Mesendoderm (in vitro differentiated cells): ENCODE results near the gene IRF4.

Source experiments
- DNase-seq: peaks from one replicate; pipeline ENCODE4 v3.0.0; 2013
- H2AK5ac ChIP-seq: 2 replicates; pipeline ENCODE4 v1.6.1; 2013; ENCODE audit warnings: low read length, inconsistent platforms
- H2BK120ac ChIP-seq: 2 replicates; pipeline ENCODE4 v1.6.1; 2013; ENCODE audit warnings: low read depth, mild to moderate bottlenecking, low read length, moderate library complexity, mixed read lengths
- H2BK15ac ChIP-seq: replicated peaks from 2 replicates; pipeline ENCODE4 v1.6.1; 2013; ENCODE audit warnings: low read depth, mild to moderate bottlenecking, moderate library complexity
- H2BK5ac ChIP-seq: 2 replicates; pipeline ENCODE4 v1.6.1; 2013; ENCODE audit warnings: low read length, inconsistent platforms
- H3K18ac ChIP-seq: 2 replicates; pipeline ENCODE4 v1.6.1; 2013; ENCODE audit warnings: mild to moderate bottlenecking, low read length, mixed read lengths
- H3K23ac ChIP-seq: one replicate; pipeline ENCODE4 v1.6.1; 2013; ENCODE audit warnings: low read length
- H3K27ac ChIP-seq: 2 replicates; pipeline ENCODE4 v1.5.1; 2013; ENCODE audit warnings: low read depth, mild to moderate bottlenecking, inconsistent platforms, low read length, moderate library complexity
- H3K27me3 ChIP-seq: 2 replicates; pipeline ENCODE4 v1.6.1; 2013; ENCODE audit warnings: low read length, control low read depth, mild to moderate bottlenecking, inconsistent platforms; ENCODE audit not compliant: insufficient read depth, poor library complexity
- H3K36me3 ChIP-seq: 2 replicates; pipeline ENCODE4 v1.6.1; 2013; ENCODE audit warnings: low read length, inconsistent platforms; ENCODE audit not compliant: control insufficient read depth, insufficient read depth
- H3K4ac ChIP-seq: one replicate; pipeline ENCODE4 v1.6.1; 2013; ENCODE audit warnings: low read depth, mild to moderate bottlenecking, low read length, moderate library complexity
- H3K4me1 ChIP-seq: 2 replicates; pipeline ENCODE4 v1.6.1; 2013; ENCODE audit warnings: low read depth, low read length, inconsistent platforms; ENCODE audit not compliant: control insufficient read depth
- H3K4me2 ChIP-seq: 2 replicates; pipeline ENCODE4 v1.6.1; 2013; ENCODE audit warnings: low read length
- H3K4me3 ChIP-seq: 2 replicates; pipeline ENCODE4 v1.5.1; 2013; ENCODE audit warnings: mild to moderate bottlenecking, low read length
- H3K56ac ChIP-seq: one replicate; pipeline ENCODE4 v1.6.1; 2013; ENCODE audit warnings: low read length
- H3K79me1 ChIP-seq: 2 replicates; pipeline ENCODE4 v1.6.1; 2013; ENCODE audit warnings: low read length, inconsistent platforms
- H3K79me2 ChIP-seq: 2 replicates; pipeline ENCODE4 v1.6.1; 2013; ENCODE audit warnings: mild to moderate bottlenecking, low read length; ENCODE audit not compliant: control insufficient read depth, insufficient read depth
- H3K9ac ChIP-seq: 2 replicates; pipeline ENCODE4 v1.6.1; 2013; ENCODE audit warnings: low read length, inconsistent platforms
- H4K5ac ChIP-seq: one replicate; pipeline ENCODE4 v1.6.1; 2013; ENCODE audit warnings: low read length
- H4K8ac ChIP-seq: one replicate; pipeline ENCODE4 v1.6.1; 2013; ENCODE audit warnings: low read depth, mild to moderate bottlenecking, control low read depth, low read length, moderate library complexity
- WGBS: extraction: QIAGEN DNeasy Blood & Tissue Kit; methylation state at CpG from one replicate; pipeline ENCODE4 v1.1.7; 2013; ENCODE audit warnings: low lambda C conversion rate, missing lambda C conversion rate; ENCODE audit not compliant: insufficient coverage; ENCODE audit errors: extremely low coverage; 5-methylcytosine and 5-hydroxymethylcytosine counted together

Gene IRF4

DNA sequence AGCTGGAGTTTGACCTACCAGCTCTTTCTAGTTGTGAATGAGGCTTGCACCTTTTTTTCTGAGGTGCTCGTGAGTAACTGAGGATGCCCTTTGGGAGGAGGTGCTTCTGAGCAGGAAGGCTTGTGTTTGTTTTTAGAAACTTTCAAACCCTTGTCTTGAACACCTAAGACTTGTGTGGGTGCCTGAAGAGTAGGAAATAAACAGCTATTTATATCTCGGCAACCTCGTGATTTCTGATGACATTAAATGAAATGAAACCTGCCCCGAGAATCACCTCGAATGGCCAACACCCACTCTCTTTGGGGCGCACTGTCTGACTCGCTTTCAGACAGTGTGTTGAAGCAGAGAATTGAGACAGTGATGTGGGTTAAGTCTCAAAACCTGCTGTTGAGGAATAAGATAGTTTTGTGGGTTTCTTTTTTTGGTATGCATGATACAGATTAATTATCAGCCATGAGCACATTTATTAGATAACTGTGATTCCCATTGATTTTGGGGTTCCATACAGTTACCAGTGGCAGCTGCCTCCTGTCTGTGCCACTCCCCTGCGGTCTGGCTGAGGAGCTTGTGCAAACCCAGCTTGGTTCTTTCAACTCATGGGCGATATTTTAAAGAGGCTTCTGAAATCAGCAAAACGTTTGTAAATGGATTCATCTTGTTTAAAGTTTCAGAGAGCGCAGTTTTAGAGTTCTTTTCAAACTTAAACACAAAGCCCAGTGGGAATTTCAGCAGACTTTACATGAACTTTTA lies 8.4 kb downstream of the IRF4 start:
- Histone ChIP-seq H3K4me1 (no peaks in the 10 kb centered on the region), H3K9ac (no peak overlapping the region), H2BK120ac (no peak overlapping the region), H4K5ac (no peak overlapping the region), H3K23ac (no peak overlapping the region), H3K4ac (no peak overlapping the region), H3K56ac (no peak overlapping the region), H2BK15ac (no peak overlapping the region), H3K27ac (no peak overlapping the region), H2BK5ac (no peak overlapping the region), H4K8ac (no peak overlapping the region), H3K18ac (no peak overlapping the region), H3K27me3 (no peaks in the 10 kb centered on the region), H3K79me2 (no peaks in the 10 kb centered on the region), H2AK5ac (no peak overlapping the region), H3K36me3 (no peaks in the 10 kb centered on the region), H3K79me1 (no peaks in the 10 kb centered on the region), H3K4me3 (no peak overlapping the region), H3K4me2 (no peak overlapping the region)
- WGBS: no CpG with 5 or more reads among the region's 11 CpGs
- DNase-seq: no peak

DNA sequence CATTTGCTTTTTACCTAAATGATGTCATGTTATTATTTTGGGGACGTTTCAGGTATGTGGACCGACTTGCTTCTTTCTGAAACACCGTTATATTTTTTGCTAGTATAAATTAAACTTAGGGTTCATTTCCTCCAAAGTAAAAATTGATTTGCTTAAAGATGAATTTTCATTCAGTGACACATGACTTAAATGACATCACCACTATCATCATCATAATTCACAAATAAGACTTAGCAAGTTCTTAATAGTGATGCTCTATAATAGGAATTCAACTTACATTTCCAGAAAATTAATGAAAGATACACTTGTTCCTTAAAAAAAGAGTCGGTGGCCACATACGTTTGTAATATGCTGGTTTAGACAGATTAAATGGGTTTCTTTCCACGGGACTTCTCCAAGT lies 9.3 kb downstream of the IRF4 start:
- no peak overlapping the region for H3K23ac ChIP-seq
- H3K9ac ChIP-seq: no peak overlapping the region
- no peak overlapping the region for H4K8ac ChIP-seq
- no peak overlapping the region for H3K4me3 ChIP-seq
- no peak overlapping the region for H4K5ac ChIP-seq
- H3K36me3 ChIP-seq: no peaks in the 10 kb centered on the region
- H3K4me1 ChIP-seq: no peaks in the 10 kb centered on the region
- H3K79me2 ChIP-seq: no peaks in the 10 kb centered on the region
- H3K4ac ChIP-seq: no peak overlapping the region
- no peak overlapping the region for H3K27ac ChIP-seq
- no CpG with 5 or more reads among the region's 6 CpGs for WGBS
- H3K27me3 ChIP-seq: no peaks in the 10 kb centered on the region
- no peak overlapping the region for H2BK15ac ChIP-seq
- DNase-seq: no peak
- H2AK5ac ChIP-seq: no peak overlapping the region
- no peak overlapping the region for H2BK120ac ChIP-seq
- H2BK5ac ChIP-seq: no peak overlapping the region
- no peak overlapping the region for H3K4me2 ChIP-seq
- no peak overlapping the region for H3K18ac ChIP-seq
- no peak overlapping the region for H3K56ac ChIP-seq
- no peaks in the 10 kb centered on the region for H3K79me1 ChIP-seq

DNA sequence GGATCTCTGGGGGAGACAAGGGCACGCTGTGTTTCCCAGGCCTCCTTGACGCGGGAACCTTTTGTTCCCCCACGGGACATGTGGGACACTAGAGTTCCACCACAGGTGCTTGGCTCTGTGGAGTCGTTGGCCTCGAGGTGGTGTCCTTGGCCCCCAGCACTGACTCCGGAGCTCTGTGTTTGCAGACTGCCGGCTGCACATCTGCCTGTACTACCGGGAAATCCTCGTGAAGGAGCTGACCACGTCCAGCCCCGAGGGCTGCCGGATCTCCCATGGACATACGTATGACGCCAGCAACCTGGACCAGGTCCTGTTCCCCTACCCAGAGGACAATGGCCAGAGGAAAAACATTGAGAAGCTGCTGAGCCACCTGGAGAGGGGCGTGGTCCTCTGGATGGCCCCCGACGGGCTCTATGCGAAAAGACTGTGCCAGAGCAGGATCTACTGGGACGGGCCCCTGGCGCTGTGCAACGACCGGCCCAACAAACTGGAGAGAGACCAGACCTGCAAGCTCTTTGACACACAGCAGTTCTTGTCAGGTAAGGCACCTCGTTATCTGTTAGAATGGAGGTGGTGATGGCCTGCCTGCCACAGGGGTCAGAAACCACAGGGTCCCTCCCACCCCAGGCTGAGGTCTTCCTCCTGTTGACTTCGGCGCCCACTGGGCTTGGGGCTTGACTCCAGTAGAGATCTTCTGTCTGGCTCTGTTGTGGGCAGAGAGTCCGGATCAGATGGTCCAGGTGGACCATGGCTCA lies 9.9 kb downstream of the IRF4 start:
- no peak overlapping the region for H2AK5ac ChIP-seq
- H3K4me2 ChIP-seq: no peak overlapping the region
- WGBS: no CpG with 5 or more reads among the region's 27 CpGs
- no peak overlapping the region for H3K23ac ChIP-seq
- H3K9ac ChIP-seq: no peak overlapping the region
- H3K4ac ChIP-seq: no peak overlapping the region
- no peak overlapping the region for H3K18ac ChIP-seq
- no peak overlapping the region for H3K27ac ChIP-seq
- no peaks in the 10 kb centered on the region for H3K36me3 ChIP-seq
- no peaks in the 10 kb centered on the region for H3K27me3 ChIP-seq
- no peak overlapping the region for H3K56ac ChIP-seq
- H3K4me3 ChIP-seq: no peak overlapping the region
- H2BK5ac ChIP-seq: no peak overlapping the region
- H2BK120ac ChIP-seq: no peak overlapping the region
- H3K4me1 ChIP-seq: no peaks in the 10 kb centered on the region
- H4K5ac ChIP-seq: no peak overlapping the region
- H4K8ac ChIP-seq: no peak overlapping the region
- H2BK15ac ChIP-seq: no peak overlapping the region
- DNase-seq: no peak
- H3K79me1 ChIP-seq: no peaks in the 10 kb centered on the region
- no peaks in the 10 kb centered on the region for H3K79me2 ChIP-seq

DNA sequence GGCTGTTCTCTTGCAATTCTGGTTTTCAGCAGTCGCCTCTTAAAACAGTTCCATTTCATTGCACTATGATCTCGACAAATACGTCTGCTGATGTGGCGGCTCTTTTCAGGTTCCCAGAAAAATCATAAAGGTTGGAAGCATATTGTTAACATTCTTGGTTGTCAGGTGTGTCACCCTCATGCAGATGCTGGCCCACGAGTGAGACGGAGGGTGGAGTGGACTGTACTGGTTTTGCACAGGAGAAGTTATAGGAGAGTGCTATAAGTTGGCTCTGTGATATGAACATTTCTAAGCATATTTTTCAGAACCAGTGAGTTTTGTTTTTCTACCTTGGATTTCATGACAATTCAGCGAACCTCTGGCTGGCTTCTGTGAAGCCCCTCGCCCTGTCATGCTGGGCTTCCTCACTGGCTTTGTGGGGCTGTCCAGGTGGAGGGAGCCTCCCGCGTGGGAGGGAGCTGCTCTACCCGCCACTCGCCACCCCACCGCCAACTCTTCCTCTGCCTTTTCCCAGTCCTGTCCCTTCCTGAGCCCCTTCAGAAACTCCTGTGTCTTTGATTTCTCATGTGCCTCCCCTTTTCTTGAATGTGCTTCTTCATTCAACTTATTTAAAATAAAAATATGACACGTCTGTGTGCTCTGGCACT lies 10.6 kb downstream of the IRF4 start:
- Histone ChIP-seq H3K79me2 (no peaks in the 10 kb centered on the region), H3K56ac (no peak overlapping the region), H3K79me1 (no peaks in the 10 kb centered on the region), H4K5ac (no peak overlapping the region), H3K4ac (no peak overlapping the region), H4K8ac (no peak overlapping the region), H3K36me3 (no peaks in the 10 kb centered on the region), H3K23ac (no peak overlapping the region), H3K4me1 (no peaks in the 10 kb centered on the region), H2AK5ac (no peak overlapping the region), H2BK5ac (no peak overlapping the region), H3K18ac (no peak overlapping the region), H3K4me3 (no peak overlapping the region), H3K27me3 (no peaks in the 10 kb centered on the region), H3K9ac (no peak overlapping the region), H2BK15ac (no peak overlapping the region), H2BK120ac (no peak overlapping the region), H3K27ac (no peak overlapping the region), H3K4me2 (no peak overlapping the region)
- no peak for DNase-seq
- WGBS: no CpG with 5 or more reads among the region's 14 CpGs

DNA sequence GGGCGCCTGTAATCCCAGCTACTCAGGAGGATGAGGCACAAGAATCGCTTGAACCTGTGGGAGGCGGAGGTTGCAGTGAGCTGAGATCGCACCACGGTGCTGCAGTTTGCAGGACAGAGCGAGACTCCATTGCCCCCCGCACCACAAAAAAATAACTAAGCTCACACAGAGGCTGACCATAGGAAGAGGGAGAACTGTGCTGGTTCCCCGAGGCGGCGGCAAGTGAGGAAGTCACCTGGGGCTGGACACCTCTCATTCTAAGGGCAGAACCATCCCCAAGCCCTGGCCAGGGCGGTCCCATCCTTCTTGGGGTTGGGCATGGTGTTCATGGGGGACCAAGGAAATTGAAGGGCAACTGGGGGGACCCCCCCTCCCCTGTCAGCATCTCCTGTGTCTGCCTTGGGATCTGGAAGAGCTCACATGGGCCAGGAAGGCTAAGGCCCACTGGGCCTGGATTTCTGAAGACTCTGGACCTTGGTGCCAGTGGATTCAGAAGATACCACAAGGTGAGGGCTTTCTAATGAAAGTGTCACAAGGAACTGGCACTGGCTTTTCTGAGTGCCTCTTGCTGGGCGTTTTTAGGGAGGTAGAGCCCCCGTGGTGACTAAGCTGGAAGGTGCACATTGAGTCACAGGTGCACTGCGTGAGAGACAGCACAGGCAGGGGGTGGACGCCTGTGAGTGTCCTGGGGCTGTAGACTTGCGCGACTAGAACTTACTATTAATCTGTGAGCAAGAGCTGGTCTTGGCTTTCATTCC lies 11.5 kb downstream of the IRF4 start:
- Histone ChIP-seq H3K56ac (no peak overlapping the region), H3K79me1 (no peaks in the 10 kb centered on the region), H3K36me3 (no peaks in the 10 kb centered on the region), H3K27me3 (no peaks in the 10 kb centered on the region), H3K23ac (no peak overlapping the region), H2AK5ac (no peak overlapping the region), H3K27ac (no peak overlapping the region), H3K18ac (no peak overlapping the region), H2BK5ac (no peak overlapping the region), H2BK120ac (no peak overlapping the region), H3K4me3 (no peak overlapping the region), H3K9ac (no peak overlapping the region), H3K79me2 (no peaks in the 10 kb centered on the region), H3K4me1 (no peaks in the 10 kb centered on the region), H3K4me2 (no peak overlapping the region), H3K4ac (no peak overlapping the region), H2BK15ac (no peak overlapping the region), H4K8ac (no peak overlapping the region), H4K5ac (no peak overlapping the region)
- DNase-seq: no peak
- no CpG with 5 or more reads among the region's 17 CpGs for WGBS
